ENCODE results near the gene GATD1.

Gene GATD1

GRCh38 chr11:788953-789940, 12.0 kb upstream of the GATD1 start:
- peaks cover 3% of the 10 kb centered on the region for H3K36me3 ChIP-seq (replicated peaks; ENCODE audit: low read depth, low read length)
- no peak for TF ChIP-seq EZH2phosphoT487 (IDR thresholded peaks at IDR 0.05; ENCODE audit: low read depth)
- TF ChIP-seq, protein P1, sequence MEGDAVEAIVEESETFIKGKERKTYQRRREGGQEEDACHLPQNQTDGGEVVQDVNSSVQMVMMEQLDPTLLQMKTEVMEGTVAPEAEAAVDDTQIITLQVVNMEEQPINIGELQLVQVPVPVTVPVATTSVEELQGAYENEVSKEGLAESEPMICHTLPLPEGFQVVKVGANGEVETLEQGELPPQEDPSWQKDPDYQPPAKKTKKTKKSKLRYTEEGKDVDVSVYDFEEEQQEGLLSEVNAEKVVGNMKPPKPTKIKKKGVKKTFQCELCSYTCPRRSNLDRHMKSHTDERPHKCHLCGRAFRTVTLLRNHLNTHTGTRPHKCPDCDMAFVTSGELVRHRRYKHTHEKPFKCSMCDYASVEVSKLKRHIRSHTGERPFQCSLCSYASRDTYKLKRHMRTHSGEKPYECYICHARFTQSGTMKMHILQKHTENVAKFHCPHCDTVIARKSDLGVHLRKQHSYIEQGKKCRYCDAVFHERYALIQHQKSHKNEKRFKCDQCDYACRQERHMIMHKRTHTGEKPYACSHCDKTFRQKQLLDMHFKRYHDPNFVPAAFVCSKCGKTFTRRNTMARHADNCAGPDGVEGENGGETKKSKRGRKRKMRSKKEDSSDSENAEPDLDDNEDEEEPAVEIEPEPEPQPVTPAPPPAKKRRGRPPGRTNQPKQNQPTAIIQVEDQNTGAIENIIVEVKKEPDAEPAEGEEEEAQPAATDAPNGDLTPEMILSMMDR (IDR thresholded peaks at IDR 0.05; ENCODE audit: low read depth, low read length), result no peak
- no peaks in the 10 kb centered on the region for H3K27me3 ChIP-seq (ENCODE audit: low read depth, low read length)
- peak overlapping the region; percentile 23; the same call in 1 of the 2 replicates for H3K4me2 ChIP-seq (ENCODE audit: low read length)
- H2AFZ ChIP-seq (ENCODE audit: low read depth, low read length), result no peak overlapping the region
- no peaks in the 10 kb centered on the region for H3K9me3 ChIP-seq (ENCODE audit: insufficient read depth, low read length)
- 0 out of 2 replicates have a peak, but pooled peaks cover under 1% of the 10 kb centered on the region for H3K79me2 ChIP-seq (ENCODE audit: low read length)
- H3K4me3 ChIP-seq (ENCODE audit: low read length), result no peak overlapping the region
- no peak overlapping the region for H3K9ac ChIP-seq (ENCODE audit: low read length)
- peaks cover 7% of the 10 kb centered on the region; the same call in 1 of the 2 replicates for H4K20me1 ChIP-seq (ENCODE audit: insufficient read depth, low read length)
- H3K4me1 ChIP-seq (ENCODE audit: low read length), result peaks cover 4% of the 10 kb centered on the region; the same call in 1 of the 2 replicates
- no peak overlapping the region for H3K27ac ChIP-seq (ENCODE audit: low read length)

GRCh38 chr11:788009-788640, 10.8 kb upstream of the GATD1 start:
- Histone ChIP-seq H3K4me2 (ENCODE audit: low read length) (no peak overlapping the region), H3K9ac (ENCODE audit: low read length) (no peak overlapping the region), H3K79me2 (ENCODE audit: low read length) (no peaks in the 10 kb centered on the region), H3K4me1 (ENCODE audit: low read length) (peaks cover 4% of the 10 kb centered on the region; the same call in 1 of the 2 replicates), H3K36me3 (replicated peaks; ENCODE audit: low read depth, low read length) (peaks cover 3% of the 10 kb centered on the region), H4K20me1 (ENCODE audit: insufficient read depth, low read length) (peaks cover 7% of the 10 kb centered on the region; the same call in 1 of the 2 replicates), H3K4me3 (ENCODE audit: low read length) (no peak overlapping the region), H2AFZ (ENCODE audit: low read depth, low read length) (no peak overlapping the region), H3K27ac (ENCODE audit: low read length) (no peak overlapping the region), H3K27me3 (ENCODE audit: low read depth, low read length) (no peaks in the 10 kb centered on the region), H3K9me3 (ENCODE audit: insufficient read depth, low read length) (no peaks in the 10 kb centered on the region)
- TF ChIP-seq EZH2phosphoT487 (IDR thresholded peaks at IDR 0.05; ENCODE audit: low read depth), result no peak
- TF ChIP-seq, protein P1 (IDR thresholded peaks at IDR 0.05; ENCODE audit: low read depth, low read length), result no peak

DNA sequence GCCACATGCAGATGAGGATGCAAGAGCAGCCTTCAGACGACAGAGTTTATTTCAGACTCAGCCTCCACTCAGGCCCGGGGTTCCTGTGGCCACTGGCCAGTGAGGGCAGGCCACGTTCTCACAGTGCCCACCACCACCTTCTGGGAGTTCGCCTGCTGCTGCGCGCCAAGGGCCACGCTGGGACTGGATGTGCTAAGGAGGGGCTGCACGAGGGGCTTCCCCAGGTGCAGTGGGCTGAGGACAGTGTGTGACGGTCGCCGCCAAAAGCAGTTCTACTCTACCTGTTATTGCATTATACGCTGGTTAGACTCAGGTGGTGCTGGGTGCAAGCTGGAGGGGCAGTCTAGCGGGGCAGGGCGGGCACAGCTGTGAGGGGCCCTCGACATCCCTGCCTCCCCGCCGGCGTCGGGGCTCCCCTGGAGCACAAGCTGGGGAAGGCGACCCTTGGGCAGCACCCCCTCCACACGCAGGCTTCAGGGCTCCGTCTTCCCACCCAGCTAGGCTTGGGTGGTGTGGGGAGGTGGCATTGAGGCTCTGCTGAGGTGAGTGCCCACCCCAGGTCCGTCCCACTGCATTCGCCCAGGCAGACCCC, 9.9 kb upstream of the GATD1 start:
- no peak overlapping the region for H3K4me2 ChIP-seq (ENCODE audit: low read length)
- no peak overlapping the region for H2AFZ ChIP-seq (ENCODE audit: low read depth, low read length)
- peaks cover 7% of the 10 kb centered on the region; the same call in 1 of the 2 replicates for H4K20me1 ChIP-seq (ENCODE audit: insufficient read depth, low read length)
- no peak overlapping the region for H3K27ac ChIP-seq (ENCODE audit: low read length)
- H3K9ac ChIP-seq (ENCODE audit: low read length), result no peak overlapping the region
- TF ChIP-seq, protein P1 (IDR thresholded peaks at IDR 0.05; ENCODE audit: low read depth, low read length), result no peak
- no peak for TF ChIP-seq EZH2phosphoT487 (IDR thresholded peaks at IDR 0.05; ENCODE audit: low read depth)
- H3K36me3 ChIP-seq (replicated peaks; ENCODE audit: low read depth, low read length), result peaks cover 2% of the 10 kb centered on the region
- no peaks in the 10 kb centered on the region for H3K79me2 ChIP-seq (ENCODE audit: low read length)
- H3K9me3 ChIP-seq (ENCODE audit: insufficient read depth, low read length), result no peaks in the 10 kb centered on the region
- H3K4me3 ChIP-seq (ENCODE audit: low read length), result no peak overlapping the region
- H3K4me1 ChIP-seq (ENCODE audit: low read length), result peaks cover 4% of the 10 kb centered on the region; the same call in 1 of the 2 replicates
- no peaks in the 10 kb centered on the region for H3K27me3 ChIP-seq (ENCODE audit: low read depth, low read length)
